ENCODE data around the gene SLC2A1. TPM values are rescaled to one million over a fixed set of nuclear protein-coding genes. Genes with fewer than 3 reads are reported as not detected.
A peak's percentile ranks its signal among the peaks of the same experiment; 100 is the strongest.

SLC2A1 gene
- total and polyA plus RNA-seq, 2 of the 13 experiments (the other 11 are each of a cell fraction or from before 2014, with no cell fraction given): 125 to 423 TPM

DNA sequence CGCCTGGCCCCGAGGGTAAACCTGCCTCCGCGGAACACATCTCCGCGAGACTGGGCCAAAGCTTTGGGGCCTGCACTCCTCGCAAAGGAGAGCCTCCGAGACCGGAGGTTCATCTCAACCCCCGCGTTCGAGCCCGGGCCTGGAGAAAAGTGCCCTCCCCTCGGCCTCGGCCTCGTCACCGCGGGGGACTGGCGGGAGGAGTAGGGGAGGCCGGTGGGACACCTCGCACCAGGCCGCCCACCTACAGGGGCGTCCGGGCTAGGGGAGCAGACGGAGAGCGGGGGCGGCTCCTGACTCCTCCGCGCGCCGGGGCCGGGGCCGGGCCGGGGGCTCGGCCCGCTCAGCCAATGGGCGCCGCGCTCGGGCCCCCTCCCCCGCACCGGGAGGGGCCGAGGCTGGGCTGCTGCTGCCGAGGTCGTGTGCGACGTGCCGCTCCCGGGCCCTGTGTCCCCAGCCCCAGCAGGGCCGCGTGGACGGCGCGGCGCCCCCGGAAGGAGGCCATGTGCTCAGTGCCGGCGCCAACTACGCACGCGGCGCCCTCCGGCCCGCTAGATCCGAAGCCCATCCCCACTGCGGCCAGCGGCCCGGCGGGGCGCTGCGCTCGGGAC, 684 bp downstream of the SLC2A1 start (continued):
- TF ChIP-seq, protein P1, sequence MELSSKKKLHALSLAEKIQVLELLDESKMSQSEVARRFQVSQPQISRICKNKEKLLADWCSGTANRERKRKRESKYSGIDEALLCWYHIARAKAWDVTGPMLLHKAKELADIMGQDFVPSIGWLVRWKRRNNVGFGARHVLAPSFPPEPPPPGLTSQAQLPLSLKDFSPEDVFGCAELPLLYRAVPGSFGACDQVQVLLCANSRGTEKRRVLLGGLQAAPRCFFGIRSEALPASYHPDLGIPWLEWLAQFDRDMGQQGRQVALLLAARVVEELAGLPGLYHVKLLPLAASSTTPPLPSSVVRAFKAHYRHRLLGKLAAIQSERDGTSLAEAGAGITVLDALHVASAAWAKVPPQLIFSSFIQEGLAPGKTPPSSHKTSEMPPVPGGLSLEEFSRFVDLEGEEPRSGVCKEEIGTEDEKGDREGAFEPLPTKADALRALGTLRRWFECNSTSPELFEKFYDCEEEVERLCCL (CRISPR knock-in tag; IDR thresholded peaks at IDR 0.05; ENCODE audit: borderline replicate concordance): no peak
- TF ChIP-seq KDM6A (CRISPR knock-in tag; IDR thresholded peaks at IDR 0.05; ENCODE audit: low read depth) (no peak), HOXA3 (CRISPR knock-in tag; IDR thresholded peaks at IDR 0.05) (peak; percentile 35; the same call in 1 of the 2 replicates), RORA (CRISPR knock-in tag; IDR thresholded peaks at IDR 0.05) (no peak), HOXA5 (CRISPR knock-in tag; IDR thresholded peaks at IDR 0.05) (no peak), MYNN (CRISPR knock-in tag; IDR thresholded peaks at IDR 0.05; ENCODE audit: low read depth) (no peak), MED8 (CRISPR knock-in tag; IDR thresholded peaks at IDR 0.05; ENCODE audit: insufficient replicate concordance) (peak; percentile 51), ZNF605 (CRISPR knock-in tag; IDR thresholded peaks at IDR 0.05) (no peak), ZSCAN12 (CRISPR knock-in tag; IDR thresholded peaks at IDR 0.05) (peak; percentile 81; the same call in 1 of the 2 replicates), ARNT (IDR thresholded peaks at IDR 0.05) (no peak), ATM (IDR thresholded peaks at IDR 0.05; ENCODE audit: borderline replicate concordance) (no peak)
- TF ChIP-seq, protein P2, sequence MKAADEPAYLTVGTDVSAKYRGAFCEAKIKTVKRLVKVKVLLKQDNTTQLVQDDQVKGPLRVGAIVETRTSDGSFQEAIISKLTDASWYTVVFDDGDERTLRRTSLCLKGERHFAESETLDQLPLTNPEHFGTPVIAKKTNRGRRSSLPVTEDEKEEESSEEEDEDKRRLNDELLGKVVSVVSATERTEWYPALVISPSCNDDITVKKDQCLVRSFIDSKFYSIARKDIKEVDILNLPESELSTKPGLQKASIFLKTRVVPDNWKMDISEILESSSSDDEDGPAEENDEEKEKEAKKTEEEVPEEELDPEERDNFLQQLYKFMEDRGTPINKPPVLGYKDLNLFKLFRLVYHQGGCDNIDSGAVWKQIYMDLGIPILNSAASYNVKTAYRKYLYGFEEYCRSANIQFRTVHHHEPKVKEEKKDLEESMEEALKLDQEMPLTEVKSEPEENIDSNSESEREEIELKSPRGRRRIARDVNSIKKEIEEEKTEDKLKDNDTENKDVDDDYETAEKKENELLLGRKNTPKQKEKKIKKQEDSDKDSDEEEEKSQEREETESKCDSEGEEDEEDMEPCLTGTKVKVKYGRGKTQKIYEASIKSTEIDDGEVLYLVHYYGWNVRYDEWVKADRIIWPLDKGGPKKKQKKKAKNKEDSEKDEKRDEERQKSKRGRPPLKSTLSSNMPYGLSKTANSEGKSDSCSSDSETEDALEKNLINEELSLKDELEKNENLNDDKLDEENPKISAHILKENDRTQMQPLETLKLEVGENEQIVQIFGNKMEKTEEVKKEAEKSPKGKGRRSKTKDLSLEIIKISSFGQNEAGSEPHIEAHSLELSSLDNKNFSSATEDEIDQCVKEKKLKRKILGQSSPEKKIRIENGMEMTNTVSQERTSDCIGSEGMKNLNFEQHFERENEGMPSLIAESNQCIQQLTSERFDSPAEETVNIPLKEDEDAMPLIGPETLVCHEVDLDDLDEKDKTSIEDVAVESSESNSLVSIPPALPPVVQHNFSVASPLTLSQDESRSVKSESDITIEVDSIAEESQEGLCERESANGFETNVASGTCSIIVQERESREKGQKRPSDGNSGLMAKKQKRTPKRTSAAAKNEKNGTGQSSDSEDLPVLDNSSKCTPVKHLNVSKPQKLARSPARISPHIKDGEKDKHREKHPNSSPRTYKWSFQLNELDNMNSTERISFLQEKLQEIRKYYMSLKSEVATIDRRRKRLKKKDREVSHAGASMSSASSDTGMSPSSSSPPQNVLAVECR (CRISPR knock-in tag; IDR thresholded peaks at IDR 0.05; ENCODE audit: borderline replicate concordance): peak; percentile 69
- TF ChIP-seq, protein P3, sequence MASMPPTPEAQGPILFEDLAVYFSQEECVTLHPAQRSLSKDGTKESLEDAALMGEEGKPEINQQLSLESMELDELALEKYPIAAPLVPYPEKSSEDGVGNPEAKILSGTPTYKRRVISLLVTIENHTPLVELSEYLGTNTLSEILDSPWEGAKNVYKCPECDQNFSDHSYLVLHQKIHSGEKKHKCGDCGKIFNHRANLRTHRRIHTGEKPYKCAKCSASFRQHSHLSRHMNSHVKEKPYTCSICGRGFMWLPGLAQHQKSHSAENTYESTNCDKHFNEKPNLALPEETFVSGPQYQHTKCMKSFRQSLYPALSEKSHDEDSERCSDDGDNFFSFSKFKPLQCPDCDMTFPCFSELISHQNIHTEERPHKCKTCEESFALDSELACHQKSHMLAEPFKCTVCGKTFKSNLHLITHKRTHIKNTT (CRISPR knock-in tag; IDR thresholded peaks at IDR 0.05): no peak
- TF ChIP-seq, protein P4, sequence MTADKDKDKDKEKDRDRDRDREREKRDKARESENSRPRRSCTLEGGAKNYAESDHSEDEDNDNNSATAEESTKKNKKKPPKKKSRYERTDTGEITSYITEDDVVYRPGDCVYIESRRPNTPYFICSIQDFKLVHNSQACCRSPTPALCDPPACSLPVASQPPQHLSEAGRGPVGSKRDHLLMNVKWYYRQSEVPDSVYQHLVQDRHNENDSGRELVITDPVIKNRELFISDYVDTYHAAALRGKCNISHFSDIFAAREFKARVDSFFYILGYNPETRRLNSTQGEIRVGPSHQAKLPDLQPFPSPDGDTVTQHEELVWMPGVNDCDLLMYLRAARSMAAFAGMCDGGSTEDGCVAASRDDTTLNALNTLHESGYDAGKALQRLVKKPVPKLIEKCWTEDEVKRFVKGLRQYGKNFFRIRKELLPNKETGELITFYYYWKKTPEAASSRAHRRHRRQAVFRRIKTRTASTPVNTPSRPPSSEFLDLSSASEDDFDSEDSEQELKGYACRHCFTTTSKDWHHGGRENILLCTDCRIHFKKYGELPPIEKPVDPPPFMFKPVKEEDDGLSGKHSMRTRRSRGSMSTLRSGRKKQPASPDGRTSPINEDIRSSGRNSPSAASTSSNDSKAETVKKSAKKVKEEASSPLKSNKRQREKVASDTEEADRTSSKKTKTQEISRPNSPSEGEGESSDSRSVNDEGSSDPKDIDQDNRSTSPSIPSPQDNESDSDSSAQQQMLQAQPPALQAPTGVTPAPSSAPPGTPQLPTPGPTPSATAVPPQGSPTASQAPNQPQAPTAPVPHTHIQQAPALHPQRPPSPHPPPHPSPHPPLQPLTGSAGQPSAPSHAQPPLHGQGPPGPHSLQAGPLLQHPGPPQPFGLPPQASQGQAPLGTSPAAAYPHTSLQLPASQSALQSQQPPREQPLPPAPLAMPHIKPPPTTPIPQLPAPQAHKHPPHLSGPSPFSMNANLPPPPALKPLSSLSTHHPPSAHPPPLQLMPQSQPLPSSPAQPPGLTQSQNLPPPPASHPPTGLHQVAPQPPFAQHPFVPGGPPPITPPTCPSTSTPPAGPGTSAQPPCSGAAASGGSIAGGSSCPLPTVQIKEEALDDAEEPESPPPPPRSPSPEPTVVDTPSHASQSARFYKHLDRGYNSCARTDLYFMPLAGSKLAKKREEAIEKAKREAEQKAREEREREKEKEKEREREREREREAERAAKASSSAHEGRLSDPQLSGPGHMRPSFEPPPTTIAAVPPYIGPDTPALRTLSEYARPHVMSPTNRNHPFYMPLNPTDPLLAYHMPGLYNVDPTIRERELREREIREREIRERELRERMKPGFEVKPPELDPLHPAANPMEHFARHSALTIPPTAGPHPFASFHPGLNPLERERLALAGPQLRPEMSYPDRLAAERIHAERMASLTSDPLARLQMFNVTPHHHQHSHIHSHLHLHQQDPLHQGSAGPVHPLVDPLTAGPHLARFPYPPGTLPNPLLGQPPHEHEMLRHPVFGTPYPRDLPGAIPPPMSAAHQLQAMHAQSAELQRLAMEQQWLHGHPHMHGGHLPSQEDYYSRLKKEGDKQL (CRISPR knock-in tag; IDR thresholded peaks at IDR 0.05; ENCODE audit: low read depth): no peak
- TF ChIP-seq, protein P5, sequence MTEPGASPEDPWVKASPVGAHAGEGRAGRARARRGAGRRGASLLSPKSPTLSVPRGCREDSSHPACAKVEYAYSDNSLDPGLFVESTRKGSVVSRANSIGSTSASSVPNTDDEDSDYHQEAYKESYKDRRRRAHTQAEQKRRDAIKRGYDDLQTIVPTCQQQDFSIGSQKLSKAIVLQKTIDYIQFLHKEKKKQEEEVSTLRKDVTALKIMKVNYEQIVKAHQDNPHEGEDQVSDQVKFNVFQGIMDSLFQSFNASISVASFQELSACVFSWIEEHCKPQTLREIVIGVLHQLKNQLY (CRISPR knock-in tag; IDR thresholded peaks at IDR 0.05): 0 out of 2 replicates have a peak, but pooled peaks have one; percentile 8
- TF ChIP-seq, protein P6, sequence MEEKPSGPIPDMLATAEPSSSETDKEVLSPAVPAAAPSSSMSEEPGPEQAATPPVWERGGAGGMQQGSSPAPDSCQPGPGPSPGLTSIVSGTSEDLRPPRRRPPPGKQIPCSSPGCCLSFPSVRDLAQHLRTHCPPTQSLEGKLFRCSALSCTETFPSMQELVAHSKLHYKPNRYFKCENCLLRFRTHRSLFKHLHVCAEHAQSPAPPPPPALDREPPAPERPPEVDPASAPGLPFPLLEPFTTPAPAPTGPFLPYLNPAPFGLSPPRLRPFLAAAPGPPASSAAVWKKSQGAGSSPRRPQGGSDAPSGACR (CRISPR knock-in tag; IDR thresholded peaks at IDR 0.05): no peak
